ENCODE measurements around the gene ZNF394.

DNA sequence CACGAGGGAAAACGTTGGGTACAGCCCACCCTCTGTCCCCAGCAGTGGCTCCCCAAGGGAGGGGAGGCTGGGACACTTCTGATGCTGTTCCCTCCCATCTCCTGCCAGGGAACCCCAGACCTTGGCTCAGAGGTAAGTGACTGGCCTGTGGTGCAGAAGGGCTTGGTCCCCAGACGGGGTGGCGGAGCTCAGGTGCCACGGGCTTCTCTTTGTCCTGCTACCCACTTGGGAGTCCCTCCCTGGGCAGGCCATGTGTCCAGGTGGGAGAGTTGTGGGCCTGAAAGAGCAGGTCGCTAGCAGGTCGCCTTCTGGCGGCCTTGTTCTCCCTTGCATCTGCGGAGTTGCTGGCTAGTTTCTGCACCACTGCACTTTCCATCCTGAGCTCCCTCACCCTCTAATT, 44.2 kb downstream of the ZNF394 start:
- TF ChIP-seq RFX5 (IDR thresholded peaks at IDR 0.05; ENCODE audit: low read length) = no peak
- no peak for TF ChIP-seq MXI1 (IDR thresholded peaks at IDR 0.05; ENCODE audit: low read depth, low read length)
- TF ChIP-seq CTCF (IDR thresholded peaks at IDR 0.05) = no peak
- TF ChIP-seq POLR2AphosphoS5 (IDR thresholded peaks at IDR 0.05; ENCODE audit: low read depth, low read length) = no peak
- TF ChIP-seq ELF1 (IDR thresholded peaks at IDR 0.05) = no peak
- no peak for TF ChIP-seq MAX (IDR thresholded peaks at IDR 0.05; ENCODE audit: low read depth)
- TF ChIP-seq YY1 (IDR thresholded peaks at IDR 0.05; ENCODE audit: low read depth) = no peak
- no peak for TF ChIP-seq SIN3A (IDR thresholded peaks at IDR 0.05; ENCODE audit: borderline replicate concordance, low read depth, low read length)
